GM21619 (cell line): ENCODE measurements around the gene MYO3B.
A peak's percentile ranks its signal among the peaks of the same experiment; 100 is the strongest.
"Not testable (repeated sequence)": the region's sequence is repeated elsewhere in the genome, so short reads cannot be mapped to it uniquely, and the experiment has no call there.

Experiments
- ATAC-seq: cut with Tn5 transposase; IDR thresholded peaks from one replicate; pipeline ENCODE4 v1.9.1; 2021; ENCODE audit not compliant: unreplicated experiment

MYO3B gene

DNA sequence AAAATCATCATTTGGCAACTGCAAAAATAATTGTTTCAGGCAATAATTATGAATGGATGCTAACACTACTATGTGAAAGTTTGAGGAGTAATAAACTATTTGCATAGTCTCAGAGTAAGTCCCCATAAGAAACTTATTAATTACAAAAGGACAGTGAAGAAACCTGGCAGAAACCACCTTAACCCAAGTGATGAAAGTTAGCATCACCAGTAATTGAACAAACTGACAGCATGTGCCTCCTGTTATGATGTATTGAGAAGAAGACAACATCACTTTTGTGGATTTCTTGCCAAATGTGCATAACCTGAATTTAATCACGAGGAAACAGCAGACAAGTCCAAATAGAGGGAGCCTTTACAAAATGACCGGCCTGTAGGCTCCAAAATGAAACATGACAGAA, 353.9 kb downstream of the MYO3B start:
- no peak for ATAC-seq

- ATAC-seq, result peak; percentile 53
Observed at GRCh38 chr2:170533156-170533555, 355.2 kb downstream of the MYO3B start.

DNA sequence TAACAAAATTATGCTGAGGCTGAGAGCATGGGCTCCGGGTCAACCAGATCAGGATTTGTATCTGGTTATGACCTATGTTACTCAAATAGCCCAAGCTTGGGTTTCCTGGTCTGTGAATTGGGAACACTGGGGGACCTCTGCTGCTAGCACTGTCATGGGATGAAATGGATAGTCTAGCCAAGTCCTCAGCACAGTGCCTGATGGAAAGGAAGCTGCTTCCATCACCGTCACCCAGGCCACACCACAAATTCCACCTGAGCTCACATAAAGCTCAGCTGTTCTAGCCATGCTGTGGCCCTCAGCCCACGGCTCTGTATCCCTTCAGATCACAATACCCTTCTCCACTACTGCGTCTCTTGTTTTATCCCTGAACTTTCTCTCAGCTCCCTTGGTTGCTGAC, 357.6 kb downstream of the MYO3B start:
- no peak for ATAC-seq

DNA sequence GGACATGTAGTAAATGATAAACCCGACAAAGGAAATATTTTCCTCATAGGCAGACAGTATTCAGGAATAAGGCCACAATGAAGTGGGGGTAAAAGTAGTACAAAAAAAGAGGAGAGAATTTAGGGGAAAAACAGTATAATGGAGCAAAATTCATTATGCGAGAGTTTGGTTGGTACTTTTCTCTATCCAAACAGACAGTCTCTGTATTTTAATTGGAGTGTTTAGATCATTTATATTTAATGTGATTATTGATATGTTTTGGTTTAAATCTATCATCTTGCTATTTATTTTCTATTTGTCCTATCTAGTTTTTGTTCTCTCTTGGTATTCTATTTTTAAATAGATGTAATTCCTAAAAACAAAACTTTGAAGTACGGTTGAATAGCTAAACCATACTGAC, 366.9 kb downstream of the MYO3B start:
- no peak for ATAC-seq

DNA sequence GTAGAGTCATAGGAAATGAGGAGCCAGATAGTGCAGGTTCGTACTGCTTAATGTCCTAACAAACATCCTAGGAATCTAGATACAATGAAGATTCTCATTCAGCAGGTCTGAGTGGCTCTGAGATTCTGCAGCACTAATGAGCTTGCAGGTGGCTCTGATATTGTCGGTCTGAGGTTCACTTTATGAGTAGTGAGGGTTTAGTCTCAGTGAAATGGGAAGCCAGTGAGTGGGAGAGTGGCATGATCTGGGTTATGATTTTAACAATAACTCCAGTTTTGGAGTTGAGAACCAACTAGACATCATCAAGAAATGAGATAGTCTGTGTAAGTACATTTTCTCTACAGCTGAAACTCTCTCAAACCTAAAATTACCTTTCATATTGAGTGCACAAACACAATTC, 370.4 kb downstream of the MYO3B start:
- ATAC-seq, result no peak

GRCh38 chr2:170550501-170550900, 372.6 kb downstream of the MYO3B start:
- ATAC-seq, result no peak

- not testable (repeated sequence) for ATAC-seq
Observed at GRCh38 chr2:170551899-170552298, 374.0 kb downstream of the MYO3B start.

DNA sequence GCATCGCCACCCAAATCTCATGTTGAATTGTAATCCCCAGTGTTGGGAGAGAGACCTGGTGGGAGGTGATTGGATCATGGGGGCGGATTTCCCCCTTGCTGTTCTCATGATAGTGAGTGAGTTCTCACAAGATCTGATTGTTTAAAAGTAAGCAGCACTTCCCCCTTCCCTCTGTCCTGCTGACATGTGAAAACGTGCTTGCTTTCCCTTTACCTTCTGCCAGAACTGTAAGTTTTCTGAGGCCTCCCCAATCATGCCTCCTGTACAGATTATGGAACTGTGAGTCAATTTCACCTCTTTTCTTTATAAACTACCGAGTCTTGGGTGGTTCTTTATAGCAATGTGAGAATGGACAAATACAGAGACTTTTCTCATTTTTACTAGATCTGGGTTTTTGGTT, 375.8 kb downstream of the MYO3B start:
- ATAC-seq, result no peak

DNA sequence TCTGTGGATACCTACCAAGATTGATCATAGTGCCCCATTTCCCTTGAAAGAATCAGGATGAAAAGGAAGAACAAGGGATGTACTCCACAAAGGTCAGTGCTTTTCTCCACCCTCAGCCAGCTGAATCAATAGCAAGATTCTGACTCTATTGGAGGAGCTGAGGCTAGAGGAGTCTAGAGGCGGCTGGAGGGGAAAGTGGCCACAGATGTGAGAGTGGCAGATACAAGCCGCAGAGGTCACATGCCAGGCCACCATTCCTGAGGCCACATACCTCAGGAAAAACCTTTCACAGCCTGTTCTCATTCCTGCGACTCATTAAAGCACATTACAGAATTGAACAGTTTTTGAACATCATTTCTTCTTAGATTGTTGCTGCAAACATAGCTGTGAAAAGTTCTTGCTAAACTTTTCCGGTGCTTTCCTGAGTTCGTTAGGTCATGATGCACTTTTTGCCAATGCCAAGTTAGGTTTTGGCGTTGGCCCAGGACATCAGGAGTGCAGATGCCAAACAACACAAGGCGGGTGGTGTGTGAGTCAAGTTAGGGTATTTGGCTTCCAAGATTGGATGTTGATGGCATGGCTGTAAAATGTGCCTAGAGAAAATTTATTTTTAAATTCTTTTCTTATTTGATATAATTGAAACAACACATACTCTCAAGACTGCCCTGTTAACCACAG, 376.5 kb downstream of the MYO3B start:
- no peak for ATAC-seq

DNA sequence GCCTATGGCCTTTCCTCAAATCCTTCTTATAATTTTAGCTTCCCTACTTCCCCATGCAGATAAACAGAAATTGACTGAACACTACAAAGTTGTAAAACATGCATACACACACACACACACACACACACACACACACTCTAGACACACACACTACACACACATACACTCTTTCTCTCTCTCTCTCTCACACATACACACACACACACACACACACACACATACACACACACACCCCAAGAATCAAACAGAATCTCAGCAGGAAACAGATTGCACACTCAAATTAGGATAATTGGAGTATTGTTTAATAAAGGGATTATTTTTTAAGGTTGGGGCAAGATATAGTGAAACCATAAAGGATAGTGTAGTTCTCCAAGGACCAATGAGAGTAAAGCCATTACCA, 385.0 kb downstream of the MYO3B start:
- ATAC-seq, result no peak

- no peak for ATAC-seq
Observed at GRCh38 chr2:170563401-170563800, 385.5 kb downstream of the MYO3B start.

DNA sequence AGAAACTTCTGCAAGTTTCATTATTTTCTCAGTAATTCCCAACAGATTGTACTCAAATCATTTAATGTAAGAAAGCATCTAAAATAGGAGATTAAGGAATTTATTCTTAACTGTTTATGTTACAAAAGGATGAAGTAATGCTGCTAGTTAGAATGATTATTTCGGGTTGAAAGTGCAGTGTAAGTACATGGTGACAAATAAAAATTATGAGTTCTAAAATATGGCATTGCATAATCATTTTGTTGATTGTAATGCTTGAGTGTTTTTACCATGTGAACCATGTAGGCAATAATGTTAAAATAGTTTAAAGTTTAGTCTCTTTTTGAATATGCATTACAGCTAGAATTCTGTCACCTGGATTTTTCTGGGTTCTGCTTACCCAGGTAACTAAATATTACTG, 388.2 kb downstream of the MYO3B start:
- no peak for ATAC-seq

DNA sequence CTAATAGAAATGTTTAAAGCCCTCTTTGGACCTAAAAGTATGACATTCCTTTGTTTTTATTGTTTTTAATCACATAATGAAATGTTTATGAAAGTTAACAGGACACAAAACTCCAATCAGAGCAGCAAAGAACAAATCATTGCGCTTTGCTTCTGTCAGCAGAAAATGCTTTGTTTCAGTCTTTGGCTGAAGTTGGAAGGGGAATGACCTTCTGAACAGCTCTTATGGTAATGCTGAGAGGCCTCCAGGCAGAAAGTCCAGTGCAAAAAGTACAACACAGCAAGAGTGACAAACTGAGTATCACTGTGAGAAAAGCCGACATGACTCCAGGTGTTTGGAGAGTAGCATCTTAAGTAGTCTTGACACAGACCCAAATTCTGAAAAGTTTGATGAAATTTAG, 389.5 kb downstream of the MYO3B start:
- no peak for ATAC-seq

DNA sequence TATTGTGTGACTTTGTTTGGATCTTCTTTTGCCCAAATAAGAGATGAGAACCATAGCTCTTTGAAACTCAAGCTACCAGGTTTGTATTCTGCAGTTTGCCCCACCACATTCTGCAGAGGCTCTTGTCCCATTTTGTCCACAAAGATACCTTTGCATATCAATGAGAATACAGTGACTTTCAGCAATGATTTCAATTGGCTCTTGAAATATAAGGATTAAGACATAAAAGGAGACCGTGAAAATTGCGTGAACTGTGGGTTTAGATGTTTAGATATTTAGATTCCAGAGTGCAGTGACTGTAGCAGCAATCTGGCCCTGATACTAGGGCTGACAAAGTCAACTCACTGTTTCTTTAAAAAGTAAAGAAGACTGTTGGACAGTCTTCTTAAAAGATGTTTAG, 390.6 kb downstream of the MYO3B start:
- ATAC-seq, result no peak

DNA sequence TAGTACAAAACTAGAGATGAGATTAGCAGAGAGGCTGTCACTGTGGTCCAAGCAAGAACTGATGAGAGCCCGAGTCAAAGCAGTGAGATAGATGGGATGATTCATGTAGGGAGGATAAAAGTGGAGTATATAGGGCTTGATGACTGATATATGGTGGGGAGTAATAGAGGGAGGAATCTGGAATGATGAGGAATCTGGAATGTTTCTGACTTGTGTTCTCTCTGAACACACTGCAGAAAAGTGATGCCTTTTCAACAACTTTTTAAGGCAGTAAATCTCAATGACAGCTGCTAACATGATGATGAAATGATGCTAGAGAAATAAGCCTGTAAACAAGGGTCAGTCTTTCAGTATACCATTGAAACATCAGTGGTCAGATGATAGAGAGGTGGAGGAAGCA, 393.7 kb downstream of the MYO3B start:
- ATAC-seq, result no peak

- ATAC-seq, result no peak
Observed at GRCh38 chr2:170573671-170574070, 395.7 kb downstream of the MYO3B start.

GRCh38 chr2:170576296-170576695, 398.3 kb downstream of the MYO3B start:
- ATAC-seq, result no peak

DNA sequence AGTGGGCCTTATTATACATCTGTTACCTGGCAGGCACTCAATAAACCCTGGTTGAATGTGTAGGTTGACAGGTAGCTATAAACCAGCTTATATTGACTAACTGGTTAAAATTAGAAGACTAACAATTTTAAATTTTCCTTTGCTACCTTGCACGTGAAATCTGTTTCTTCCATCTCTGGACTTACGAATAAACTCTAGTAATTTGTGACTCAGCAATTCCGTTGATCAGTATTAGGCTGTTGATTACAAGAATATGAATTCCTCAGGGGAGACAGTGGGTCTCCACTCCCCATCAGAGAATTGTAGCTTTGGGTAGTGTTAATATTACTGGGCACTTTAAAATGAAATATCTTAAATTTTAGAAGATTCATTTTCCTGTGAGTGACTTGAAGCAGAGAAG, 399.4 kb downstream of the MYO3B start:
- ATAC-seq, result no peak

DNA sequence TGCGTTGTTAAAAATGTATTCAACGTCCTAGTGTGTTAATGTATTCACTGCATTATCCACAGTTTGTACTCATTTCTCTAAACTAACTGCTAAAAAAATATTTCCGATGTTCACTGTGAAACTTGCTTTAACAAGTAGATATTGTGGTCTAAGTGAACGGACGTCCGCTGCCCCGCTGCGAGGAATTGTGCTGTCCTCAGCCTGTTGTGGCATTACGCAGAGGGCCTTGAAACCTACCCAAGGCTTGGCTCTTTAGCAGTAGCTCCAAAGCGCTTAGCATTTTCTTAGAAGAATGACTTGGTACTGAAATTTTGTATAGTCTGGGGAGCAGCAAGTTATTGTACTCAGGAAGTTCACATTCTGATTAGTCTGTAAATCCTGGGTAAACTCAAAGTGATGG, 400.7 kb downstream of the MYO3B start:
- no peak for ATAC-seq

GRCh38 chr2:170579511-170579910, 401.6 kb downstream of the MYO3B start:
- ATAC-seq, result no peak

DNA sequence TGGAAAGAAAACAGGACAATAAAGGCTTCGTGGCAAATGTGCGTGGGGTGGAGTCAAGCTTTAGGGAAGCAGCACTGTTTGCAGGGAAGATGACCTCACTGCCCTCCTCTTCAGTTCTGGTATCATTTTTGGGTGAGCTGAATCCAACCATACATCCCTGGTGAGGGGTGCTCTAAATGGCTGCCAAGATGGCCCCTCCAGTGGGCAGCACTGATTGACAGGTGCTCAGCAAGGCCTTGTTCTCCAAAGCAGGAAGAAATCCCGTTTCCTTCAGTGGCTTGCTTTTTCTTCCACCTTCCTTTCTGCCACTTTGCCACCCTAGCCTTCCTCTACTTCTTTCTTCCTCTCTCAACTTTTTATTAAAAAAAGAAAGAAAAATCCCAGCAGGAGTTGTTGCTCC, 404.4 kb downstream of the MYO3B start:
- no peak for ATAC-seq

DNA sequence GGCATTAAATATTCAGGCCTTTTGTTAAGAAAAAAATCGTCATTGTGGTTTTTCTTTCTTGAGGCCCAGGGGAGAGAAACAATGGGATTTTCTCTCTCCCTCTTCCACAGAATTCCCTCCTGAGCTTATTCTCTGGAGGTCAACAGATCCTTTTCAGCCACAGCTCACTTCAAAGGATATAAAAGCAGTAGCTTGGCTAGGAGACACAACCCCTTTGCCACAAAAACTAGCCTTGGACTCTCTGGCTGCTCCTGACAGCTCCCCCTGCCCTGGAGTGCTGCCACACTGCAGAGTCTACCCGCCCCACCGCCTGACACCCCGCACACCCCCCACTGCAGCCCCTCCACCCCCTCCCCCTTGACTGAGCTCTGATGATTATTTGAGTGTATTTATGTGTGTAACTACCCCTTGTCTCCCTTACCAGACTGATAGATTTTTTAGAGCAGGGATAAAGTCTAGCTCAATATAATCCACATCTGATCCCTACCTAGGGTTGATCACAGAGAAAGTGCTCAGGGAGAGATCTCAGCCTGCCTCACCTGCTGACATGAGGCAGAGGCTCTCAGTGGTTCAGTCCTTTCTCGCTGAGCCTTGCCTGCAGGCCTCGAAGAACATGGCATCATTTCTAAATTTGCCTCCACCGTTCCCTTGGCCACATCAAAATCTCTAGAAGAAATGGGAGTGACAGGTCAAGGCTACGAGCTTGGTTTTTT, 405.0 kb downstream of the MYO3B start:
- no peak for ATAC-seq

- no peak for ATAC-seq
Observed at GRCh38 chr2:170585067-170585466, 407.1 kb downstream of the MYO3B start.
